Measurements from ENCODE around the gene OR51T1.
"Not testable (repeated sequence)": the region's sequence is repeated elsewhere in the genome, so short reads cannot be mapped to it uniquely, and the experiment has no call there.

OR51T1 gene

GRCh38 chr11:4881860-4882500 lies at the start of gene OR51T1:
Gene OR51T1, plus strand, starts transcription at chr11:4881900. Its CDS starts 0 bp downstream, at chr11:4881900.
- no peak for DNase-seq (ENCODE audit: low read depth in 3 of 3, low spot score in 1 of 3)

- no peak for DNase-seq (ENCODE audit: low read depth in 3 of 3, low spot score in 1 of 3)
Observed at GRCh38 chr11:4839851-4840549, 41.7 kb upstream of the OR51T1 start.

GRCh38 chr11:4848908-4849532 lies 32.7 kb upstream of the OR51T1 start, which contains the start of gene OR51S1:
Gene OR51S1, minus strand, starts transcription at chr11:4849208. Its CDS starts 0 bp downstream, at chr11:4849208.
- DNase-seq (ENCODE audit: low read depth in 3 of 3, low spot score in 1 of 3): no peak

GRCh38 chr11:4851033-4851432 lies 30.7 kb upstream of the OR51T1 start:
- DNase-seq (ENCODE audit: low read depth in 3 of 3, low spot score in 1 of 3): no peak

- not testable (repeated sequence) for DNase-seq (ENCODE audit: low read depth in 3 of 3, low spot score in 1 of 3)
Observed at GRCh38 chr11:4854286-4854685, 27.4 kb upstream of the OR51T1 start.

GRCh38 chr11:4862447-4863236 lies 19.1 kb upstream of the OR51T1 start:
- no peak for DNase-seq (ENCODE audit: low read depth in 3 of 3, low spot score in 1 of 3)

GRCh38 chr11:4863876-4864275 lies 17.8 kb upstream of the OR51T1 start:
- no peak for DNase-seq (ENCODE audit: low read depth in 3 of 3, low spot score in 1 of 3)

GRCh38 chr11:4865855-4866254 lies 15.8 kb upstream of the OR51T1 start:
- no peak for DNase-seq (ENCODE audit: low read depth in 3 of 3, low spot score in 1 of 3)

GRCh38 chr11:4881188-4881587 lies 512 bp upstream of the OR51T1 start:
- DNase-seq (ENCODE audit: low read depth in 3 of 3, low spot score in 1 of 3): no peak

- no peak for DNase-seq (ENCODE audit: low read depth in 3 of 3, low spot score in 1 of 3)
Observed at GRCh38 chr11:4882543-4882942, 843 bp downstream of the OR51T1 start.

- DNase-seq (ENCODE audit: low read depth in 3 of 3, low spot score in 1 of 3): no peak
Observed at GRCh38 chr11:4884361-4884760, 2.7 kb downstream of the OR51T1 start.

- DNase-seq (ENCODE audit: low read depth in 3 of 3, low spot score in 1 of 3): no peak
Observed at GRCh38 chr11:4886186-4886585, 4.5 kb downstream of the OR51T1 start.

GRCh38 chr11:4887591-4887990 lies 5.9 kb downstream of the OR51T1 start:
- no peak for DNase-seq (ENCODE audit: low read depth in 3 of 3, low spot score in 1 of 3)

- DNase-seq (ENCODE audit: low read depth in 3 of 3, low spot score in 1 of 3): no peak
Observed at GRCh38 chr11:4890279-4890678, 8.6 kb downstream of the OR51T1 start.

- no peak for DNase-seq (ENCODE audit: low read depth in 3 of 3, low spot score in 1 of 3)
Observed at GRCh38 chr11:4891996-4892640, 10.4 kb downstream of the OR51T1 start.

- no peak for DNase-seq (ENCODE audit: low read depth in 3 of 3, low spot score in 1 of 3)
Observed at GRCh38 chr11:4903484-4903883, 21.8 kb downstream of the OR51T1 start, which contains the start of gene OR51A7. Gene OR51A7, plus strand, starts transcription at chr11:4903783. Its CDS starts 3,587 bp downstream, at chr11:4907370.

- DNase-seq (ENCODE audit: low read depth in 3 of 3, low spot score in 1 of 3): no peak
Observed at GRCh38 chr11:4916581-4916980, 34.9 kb downstream of the OR51T1 start.

- no peak for DNase-seq (ENCODE audit: low read depth in 3 of 3, low spot score in 1 of 3)
Observed at GRCh38 chr11:4919250-4919649, 37.5 kb downstream of the OR51T1 start, which contains the start of gene OR51G2. Gene OR51G2, minus strand, starts transcription at chr11:4919350. Its CDS starts 3,687 bp downstream, at chr11:4915663.

GRCh38 chr11:4921796-4922195 lies 40.1 kb downstream of the OR51T1 start:
- no peak for DNase-seq (ENCODE audit: low read depth in 3 of 3, low spot score in 1 of 3)

- DNase-seq (ENCODE audit: low read depth in 3 of 3, low spot score in 1 of 3): no peak
Observed at GRCh38 chr11:4922304-4922703, 40.6 kb downstream of the OR51T1 start.

GRCh38 chr11:4924239-4924638 lies 42.5 kb downstream of the OR51T1 start, which contains the start of gene OR51G1:
Gene OR51G1, minus strand, starts transcription at chr11:4924339. Its CDS starts 0 bp downstream, at chr11:4924339.
- DNase-seq (ENCODE audit: low read depth in 3 of 3, low spot score in 1 of 3): no peak
